ENCODE data around the gene TIPARP.

- TF ChIP-seq EZH2 (IDR thresholded peaks at IDR 0.05; ENCODE audit: low read depth, unreplicated experiment) (no peak), EZH2phosphoT487 (IDR thresholded peaks at IDR 0.05; ENCODE audit: unreplicated experiment) (no peak), JUNB (IDR thresholded peaks at IDR 0.05; ENCODE audit: unreplicated experiment) (no peak), POLR2AphosphoS5 (IDR thresholded peaks at IDR 0.05; ENCODE audit: low read depth) (no peak)
- TF ChIP-seq, protein P1, sequence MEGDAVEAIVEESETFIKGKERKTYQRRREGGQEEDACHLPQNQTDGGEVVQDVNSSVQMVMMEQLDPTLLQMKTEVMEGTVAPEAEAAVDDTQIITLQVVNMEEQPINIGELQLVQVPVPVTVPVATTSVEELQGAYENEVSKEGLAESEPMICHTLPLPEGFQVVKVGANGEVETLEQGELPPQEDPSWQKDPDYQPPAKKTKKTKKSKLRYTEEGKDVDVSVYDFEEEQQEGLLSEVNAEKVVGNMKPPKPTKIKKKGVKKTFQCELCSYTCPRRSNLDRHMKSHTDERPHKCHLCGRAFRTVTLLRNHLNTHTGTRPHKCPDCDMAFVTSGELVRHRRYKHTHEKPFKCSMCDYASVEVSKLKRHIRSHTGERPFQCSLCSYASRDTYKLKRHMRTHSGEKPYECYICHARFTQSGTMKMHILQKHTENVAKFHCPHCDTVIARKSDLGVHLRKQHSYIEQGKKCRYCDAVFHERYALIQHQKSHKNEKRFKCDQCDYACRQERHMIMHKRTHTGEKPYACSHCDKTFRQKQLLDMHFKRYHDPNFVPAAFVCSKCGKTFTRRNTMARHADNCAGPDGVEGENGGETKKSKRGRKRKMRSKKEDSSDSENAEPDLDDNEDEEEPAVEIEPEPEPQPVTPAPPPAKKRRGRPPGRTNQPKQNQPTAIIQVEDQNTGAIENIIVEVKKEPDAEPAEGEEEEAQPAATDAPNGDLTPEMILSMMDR (conservative IDR thresholded peaks at IDR 0.05; ENCODE audit: low read depth in 2 of 2) = no peak
Measured at GRCh38 chr3:156658732-156659090, 15.7 kb upstream of the TIPARP start.

All from GM23338 (cell line).